ENCODE results near the gene CCL4.
"Not testable (repeated sequence)": the region's sequence is repeated elsewhere in the genome, so short reads cannot be mapped to it uniquely, and the experiment has no call there.

The CCL4 gene

DNA sequence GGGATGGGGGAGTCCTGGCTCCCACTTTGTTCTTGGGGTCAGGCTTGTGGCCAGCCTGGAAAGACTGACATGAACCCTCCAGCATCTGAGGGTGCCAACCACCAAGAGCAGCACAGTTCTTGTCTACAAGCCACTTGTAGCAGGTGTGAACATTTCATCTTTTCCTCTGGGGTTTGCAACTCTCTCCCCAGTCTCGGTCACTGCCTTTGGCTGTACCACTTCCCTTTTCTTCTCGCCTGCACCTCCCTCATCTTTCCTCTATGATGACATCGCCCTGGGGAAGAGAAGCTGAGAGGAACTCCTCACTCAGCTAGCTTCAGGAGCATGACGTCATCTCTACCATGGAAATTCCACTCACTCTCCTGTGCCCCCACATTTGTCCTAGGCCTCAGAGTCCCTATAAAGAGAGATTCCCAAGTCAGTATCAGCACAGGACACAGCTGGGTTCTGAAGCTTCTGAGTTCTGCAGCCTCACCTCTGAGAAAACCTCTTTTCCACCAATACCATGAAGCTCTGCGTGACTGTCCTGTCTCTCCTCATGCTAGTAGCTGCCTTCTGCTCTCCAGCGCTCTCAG, at the start of gene CCL4:
CCL4 (plus strand) TSS at position 427 of the 575 bp plus-strand sequence; CDS start at position 506, 79 bp downstream.
- not testable (repeated sequence) for DNase-seq

DNA sequence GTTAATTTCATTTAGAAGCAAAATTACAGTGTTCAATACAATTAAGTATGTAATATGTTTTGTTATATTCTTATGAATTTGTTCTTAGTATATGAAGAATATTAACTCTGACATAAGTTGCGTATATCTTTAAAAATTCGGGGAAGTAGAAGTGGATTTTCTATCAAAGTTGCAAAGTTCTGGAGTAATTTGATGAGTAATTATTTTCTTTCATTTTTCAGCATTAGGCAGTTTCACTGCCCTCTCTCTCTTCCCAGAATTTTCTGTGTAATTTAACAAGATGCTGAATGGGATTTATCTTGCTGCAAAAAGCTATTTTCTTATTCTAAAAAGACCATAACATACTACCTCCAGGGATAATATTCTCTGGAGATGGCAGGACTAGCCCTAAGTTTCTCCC, 48.5 kb upstream of the CCL4 start:
- DNase-seq, result no peak

DNA sequence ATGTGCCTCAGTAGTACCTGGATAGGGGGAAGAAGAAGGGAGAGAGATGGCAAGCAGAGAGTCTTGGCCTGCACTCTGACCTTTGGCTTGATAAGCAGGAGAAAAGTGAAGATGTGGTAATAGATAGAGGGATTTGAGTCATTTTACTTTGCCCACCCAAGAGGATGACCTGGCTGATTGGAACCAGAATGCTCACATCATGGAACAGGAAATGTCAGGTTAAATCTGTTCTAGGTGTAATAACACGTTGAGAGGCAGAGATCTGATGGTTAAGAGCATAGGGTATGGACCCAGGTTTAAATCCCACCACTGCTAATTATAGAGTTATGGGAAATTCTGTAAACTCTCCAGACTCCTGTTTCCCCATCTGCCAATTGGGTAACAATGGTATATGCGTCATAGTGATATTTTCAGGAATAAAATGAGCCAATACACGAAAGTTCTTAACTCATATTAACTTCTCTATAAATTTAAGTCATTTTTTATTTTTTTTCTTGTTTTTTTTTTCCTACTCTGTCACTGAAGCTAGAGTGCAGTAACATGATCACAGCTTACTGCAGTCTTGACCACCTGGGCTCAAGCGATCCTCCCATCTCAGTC, 47.6 kb upstream of the CCL4 start:
- DNase-seq, result no peak

DNA sequence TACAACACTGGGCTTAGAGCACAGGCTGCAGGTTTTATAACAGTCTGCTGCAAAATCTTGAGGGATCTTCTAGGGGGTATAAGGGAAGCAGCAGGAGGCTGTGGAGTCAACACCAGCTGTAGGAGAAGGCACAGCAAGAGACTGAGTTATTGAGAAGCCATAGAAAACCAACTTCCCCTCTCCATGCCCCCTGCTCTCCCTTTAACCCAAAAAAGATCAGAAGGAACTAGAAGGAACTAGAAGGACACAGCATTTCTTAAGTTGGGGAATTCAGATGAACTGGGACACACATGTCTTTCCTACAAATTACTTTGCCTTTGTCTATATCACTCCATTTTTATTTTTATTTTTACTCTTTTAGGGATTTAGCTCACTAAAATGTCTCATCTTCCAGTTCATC, 45.7 kb upstream of the CCL4 start:
- DNase-seq, result no peak

DNA sequence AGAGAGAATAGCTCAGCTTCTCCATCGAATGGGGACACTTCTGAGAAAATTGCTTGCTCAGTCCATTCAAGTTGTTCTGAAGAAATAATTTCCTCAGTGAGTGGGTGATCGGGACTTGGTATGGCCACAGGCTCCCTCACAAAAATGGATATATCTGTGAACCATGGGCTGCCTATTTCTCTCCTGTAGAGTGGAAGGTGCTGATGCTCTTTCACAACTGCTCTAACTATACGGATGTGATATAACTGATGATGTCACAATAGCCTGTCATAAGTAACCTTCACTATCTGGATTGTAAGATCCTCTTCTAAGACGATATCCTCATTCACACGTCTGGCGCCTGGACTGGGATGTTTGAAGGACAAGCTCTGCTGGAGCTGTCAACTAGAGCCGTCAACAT, 44.2 kb upstream of the CCL4 start:
- no peak for DNase-seq

DNA sequence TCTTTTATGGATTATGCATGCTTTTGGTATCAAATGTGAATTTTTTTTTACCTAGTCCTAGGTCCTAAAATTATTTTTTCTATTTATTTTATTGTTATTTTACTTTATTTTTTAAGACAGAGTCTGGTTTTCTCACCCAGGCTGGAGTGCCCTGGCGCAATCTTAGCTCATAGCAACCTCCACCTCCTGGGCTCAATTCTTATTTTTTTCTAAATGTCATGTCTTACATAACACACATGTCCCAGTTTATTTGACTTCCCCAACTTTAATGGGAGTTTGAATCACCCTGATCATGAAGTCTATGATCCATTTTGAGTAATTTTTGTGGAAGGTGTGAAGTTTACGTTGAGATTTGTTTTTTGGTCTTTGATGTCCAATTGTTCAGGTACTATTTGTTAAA, 42.8 kb upstream of the CCL4 start:
- no peak for DNase-seq

DNA sequence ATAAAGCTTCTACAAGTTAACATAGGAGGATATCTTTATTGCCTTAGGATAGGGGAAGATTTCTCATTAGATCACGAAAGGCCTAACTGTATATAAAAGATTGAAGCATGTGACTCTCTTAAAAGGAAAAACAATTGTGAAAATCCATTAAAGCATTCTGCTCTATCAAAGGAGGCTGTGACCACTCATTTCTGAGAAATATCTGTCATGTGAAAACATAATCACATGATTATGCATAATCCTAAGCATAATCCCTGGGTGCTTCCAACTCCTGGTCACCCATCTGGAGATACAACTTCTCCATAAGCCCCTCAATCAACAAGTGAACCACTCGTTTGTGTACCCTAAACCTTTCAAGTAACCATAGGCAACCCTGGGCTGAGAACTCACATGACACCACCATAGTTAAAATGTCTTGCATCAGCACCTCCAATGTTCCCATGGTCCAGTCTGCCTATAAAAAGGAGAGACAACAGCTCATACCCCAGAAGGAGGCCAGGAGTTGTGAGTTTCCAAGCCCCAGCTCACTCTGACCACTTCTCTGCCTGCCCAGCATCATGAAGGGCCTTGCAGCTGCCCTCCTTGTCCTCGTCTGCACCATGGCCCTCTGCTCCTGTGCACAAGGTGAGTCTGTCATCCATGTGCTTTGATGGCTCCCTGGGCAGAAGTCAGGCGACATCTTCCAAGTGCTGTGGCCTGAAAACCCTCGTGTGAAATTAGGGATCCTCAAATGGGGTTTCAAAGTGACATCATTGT, 39.7 kb upstream of the CCL4 start, which contains the start of gene CCL18:
CCL18 (plus strand) TSS at position 487 of the 756 bp plus-strand sequence; CDS start at position 558, 71 bp downstream.
- DNase-seq, result no peak

DNA sequence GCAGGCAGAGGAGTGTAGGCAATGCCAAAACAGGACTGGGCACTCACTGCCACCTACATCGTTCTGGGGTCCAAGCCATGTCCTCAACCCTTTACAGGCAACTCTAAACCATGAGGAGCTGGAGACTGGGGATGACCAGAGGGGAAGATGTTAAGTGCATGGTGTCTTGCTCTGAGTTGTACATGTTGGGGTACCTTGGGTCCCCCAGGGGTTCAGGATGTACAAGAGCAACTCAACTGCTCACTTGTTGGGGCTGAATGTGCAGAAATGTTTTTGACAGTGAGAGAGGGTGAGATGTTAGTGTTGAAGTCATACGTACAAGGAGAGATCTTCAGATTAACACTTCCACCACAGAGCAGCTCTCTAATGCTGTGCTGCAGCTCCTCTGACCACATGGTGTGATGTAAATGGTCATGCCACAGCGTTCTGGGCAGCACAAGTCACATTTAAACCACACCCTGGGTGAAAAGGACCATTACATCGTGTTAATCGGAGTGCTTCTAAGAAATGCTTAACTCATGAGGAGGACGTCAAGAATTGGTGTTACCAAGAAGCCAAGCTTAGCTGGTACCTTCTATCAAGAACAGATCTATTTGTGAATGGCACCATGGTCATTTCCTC, 37.2 kb upstream of the CCL4 start:
- DNase-seq, result no peak

DNA sequence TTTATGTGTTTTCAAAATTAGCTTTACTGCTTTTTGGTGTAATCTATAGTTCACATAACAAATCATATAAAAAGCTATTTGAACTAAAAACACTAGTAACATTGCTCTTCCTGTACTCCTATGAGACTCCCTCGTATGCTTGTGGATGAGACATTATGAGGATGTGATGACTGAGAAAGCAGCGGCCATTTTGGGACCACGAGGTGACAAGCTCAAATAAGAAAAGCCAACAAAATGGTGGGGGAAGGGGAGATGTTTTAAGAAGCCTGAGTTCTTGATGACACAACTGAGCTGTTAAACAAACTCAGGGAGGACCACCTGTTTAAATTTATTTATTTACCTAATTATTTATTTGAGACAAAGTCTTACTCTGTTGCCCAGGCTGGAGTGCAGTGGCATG, 35.1 kb upstream of the CCL4 start:
- DNase-seq, result no peak

DNA sequence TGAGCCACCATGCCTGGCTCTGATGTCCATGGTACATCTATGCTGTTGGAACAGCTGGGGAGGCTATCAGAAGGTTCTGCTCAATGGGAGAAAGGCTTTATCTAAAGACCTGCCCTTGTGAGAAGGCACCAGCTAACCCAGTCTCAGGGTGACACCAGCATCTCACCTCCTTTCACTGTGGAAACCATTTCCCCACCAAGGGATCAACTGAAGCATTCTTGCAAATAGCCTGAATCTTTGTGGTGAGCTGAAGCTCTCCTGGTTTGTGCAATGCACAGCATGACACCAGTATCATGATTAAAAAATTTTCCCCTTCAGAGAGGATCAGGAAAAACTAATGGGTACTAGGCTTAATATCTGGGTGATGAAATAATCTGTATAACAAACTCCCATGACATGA, 34.5 kb upstream of the CCL4 start:
- no peak for DNase-seq

DNA sequence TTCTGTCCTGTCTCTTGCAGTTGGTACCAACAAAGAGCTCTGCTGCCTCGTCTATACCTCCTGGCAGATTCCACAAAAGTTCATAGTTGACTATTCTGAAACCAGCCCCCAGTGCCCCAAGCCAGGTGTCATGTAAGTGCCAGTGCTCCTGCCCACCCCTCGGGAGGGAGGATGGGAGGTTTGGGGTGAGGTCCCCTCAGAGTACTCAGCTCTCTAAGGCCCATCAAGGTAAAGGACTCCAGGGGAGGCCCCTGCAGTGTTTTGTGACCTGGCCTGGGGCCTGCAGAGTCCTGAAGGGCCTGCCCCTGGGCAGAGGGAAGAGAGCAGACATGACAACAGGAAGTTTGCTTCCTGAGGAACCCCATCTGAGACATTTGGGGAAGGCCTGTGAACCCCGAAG, 33.2 kb upstream of the CCL4 start:
- DNase-seq, result no peak

DNA sequence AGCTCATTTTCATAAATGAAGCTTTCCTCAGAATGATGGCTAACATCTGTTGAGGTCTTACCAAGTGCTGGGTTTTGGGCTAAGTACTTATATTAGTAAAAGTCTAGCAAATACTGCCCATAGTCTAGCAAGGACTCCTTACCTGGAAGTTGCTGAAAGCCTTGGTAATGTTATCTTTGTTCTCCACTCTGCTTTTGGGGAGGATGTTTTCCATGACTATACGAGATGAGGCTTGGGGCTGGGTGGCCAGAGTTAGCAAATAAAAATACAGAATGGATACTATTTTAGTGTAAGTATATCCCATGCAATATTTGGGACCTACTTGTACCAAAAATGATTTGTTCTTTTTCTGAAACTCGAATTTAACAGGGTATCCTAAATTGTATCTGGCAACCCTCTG, 31.9 kb upstream of the CCL4 start:
- no peak for DNase-seq

DNA sequence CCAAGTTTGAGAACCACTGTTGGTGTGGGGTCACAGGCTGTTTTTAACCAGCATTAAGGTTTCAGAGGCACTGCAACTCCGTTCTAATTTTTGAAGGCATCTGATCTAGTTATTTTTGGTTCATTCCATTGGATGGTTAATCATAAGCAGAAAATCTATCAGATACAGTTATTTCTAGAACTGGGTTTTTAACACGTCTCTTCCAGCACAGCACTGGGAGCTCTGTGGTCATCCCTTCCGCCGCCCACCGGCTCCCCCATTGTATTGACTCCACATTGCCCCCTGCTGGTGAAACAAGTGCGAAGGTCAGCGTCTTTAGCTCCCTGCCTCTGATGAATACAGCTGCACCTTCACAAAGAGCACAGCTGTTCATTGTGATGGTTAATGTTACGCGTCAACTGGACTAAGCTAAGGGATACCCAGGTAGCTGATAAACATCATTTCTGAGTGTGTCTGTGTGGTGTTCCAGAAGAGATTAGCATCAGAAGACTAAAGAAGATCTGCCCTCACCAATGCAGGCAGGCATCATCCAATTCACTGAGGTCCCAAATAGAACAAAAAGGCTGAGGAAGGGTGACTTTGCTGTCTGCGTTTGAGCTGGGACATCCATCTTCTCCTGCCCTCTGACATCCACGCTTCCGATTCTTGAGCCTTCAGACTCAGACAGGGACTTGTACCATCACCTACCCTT, 31.1 kb upstream of the CCL4 start:
- DNase-seq, result no peak

DNA sequence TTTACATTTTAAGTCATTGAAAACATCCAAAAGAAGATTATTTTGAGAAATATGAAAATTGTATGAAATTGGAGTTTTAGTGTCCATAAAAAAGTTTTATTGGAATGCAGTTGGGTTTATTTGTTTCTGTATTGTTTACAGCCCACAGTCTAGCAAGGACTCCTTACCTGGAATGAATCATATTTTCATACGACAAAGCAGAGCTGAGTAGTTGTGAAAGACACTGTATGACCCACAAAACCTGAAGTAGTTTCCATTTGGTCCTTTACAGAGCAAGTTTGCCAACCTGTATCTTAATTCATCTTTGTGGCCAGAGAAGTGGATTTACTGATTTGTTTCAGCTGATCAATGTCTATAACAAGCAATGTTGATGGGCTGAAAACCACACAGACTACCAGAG, 29.3 kb upstream of the CCL4 start:
- DNase-seq, result no peak

DNA sequence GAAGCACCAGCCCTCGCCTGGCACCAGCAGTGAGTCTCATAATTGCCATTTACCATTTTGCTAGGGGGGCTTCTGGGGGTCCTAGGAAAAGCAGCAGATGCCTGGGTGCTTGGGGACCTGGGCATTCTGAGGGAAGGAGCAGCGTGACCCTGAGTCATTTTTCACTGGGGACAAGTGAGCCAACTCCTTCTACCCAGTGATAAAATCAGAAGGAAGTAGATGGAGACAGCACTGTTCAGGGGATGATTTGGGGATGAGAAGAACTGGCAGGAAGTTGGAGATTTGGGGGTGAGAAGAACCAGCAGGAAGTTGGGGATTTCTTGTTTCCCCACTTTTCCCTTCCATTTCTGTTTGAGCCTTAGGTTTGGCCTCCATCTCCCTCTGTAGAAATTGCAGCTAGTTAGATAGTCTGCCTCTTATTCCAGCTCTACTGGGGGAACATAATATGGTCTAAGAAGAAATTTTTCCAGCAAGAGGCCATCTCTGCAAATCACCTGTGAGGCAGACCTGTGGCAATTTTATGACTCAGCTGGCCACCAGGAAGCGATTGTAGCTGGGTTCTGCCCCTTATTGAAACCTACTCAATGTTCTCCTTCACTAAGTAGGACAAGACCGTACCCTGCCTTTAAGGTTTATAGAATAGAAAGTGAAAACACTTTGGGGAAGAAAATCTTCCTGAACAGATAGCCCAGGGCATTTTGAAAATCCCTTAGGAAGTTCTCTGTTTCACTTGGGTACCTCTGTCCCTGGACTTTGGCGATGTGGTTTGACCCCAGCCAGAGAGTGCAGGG, 21.8 kb upstream of the CCL4 start:
- DNase-seq, result not testable (repeated sequence)

DNA sequence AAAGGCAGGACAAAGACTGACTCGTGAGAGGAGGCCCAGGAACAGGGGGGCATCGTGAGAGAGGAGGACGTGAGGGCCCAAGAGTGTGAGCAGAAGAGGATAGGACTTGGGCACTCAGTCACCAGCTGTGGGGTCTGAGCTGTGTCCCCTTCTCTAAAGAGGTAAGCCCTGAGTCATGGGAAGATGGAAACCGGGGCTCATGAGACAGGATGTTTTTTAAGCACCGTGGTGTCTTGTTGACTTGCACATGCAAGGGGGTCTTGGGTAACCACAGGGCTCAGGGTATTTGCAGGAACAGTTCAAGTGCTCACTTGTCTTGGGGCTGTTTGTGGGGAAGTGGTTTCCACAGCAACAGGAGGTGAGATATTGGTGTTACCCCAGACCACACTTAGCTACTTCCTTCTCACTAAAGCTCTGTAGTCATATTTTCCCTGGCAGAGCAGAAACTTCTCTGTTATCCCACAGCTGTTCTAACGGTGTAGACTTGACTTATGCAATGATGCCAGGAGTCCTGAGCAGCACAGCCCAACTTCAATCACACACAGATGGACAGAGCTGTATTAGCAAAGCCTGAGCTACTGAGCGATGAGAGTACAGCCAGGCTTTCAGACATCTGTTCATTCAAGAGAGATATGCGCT, 21.0 kb upstream of the CCL4 start:
- DNase-seq, result not testable (repeated sequence)

DNA sequence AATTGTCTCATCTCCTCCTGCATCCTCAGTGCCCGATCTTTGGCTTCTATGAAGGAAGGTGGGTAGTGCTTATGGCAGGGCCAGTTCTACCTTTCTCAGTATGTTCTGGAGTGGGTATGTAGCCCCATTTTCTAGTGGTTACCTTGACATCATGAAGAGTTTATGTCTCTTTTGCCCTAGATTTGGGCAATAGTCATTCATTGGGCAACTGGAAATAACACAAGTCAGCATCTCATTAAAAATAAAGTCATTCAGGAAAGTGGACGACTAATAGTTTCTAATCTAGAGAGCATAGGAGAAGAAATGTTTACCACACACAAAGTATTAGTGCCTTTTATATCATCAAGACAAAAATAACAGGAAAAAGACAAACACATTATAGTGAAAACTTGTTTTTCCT, 19.9 kb upstream of the CCL4 start:
- DNase-seq, result not testable (repeated sequence)

DNA sequence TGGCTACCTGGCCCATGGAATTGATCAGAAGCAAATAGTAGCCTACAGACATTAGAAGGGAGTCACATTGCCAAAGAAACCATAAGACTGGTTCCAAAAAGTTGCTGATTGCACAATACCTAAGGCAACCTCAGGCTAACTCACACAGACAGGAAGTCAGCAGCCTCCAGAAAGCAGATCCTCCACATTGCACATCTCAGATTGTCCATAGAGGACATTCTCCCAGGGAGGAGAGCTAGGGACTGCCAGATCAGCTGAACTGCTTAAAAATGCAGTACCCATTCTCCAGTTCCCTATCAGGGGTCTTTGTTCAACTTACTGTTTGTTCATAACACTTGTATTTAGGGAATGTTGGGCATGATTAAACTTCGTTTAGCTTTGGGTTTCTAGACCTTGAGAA, 17.9 kb upstream of the CCL4 start:
- no peak for DNase-seq

DNA sequence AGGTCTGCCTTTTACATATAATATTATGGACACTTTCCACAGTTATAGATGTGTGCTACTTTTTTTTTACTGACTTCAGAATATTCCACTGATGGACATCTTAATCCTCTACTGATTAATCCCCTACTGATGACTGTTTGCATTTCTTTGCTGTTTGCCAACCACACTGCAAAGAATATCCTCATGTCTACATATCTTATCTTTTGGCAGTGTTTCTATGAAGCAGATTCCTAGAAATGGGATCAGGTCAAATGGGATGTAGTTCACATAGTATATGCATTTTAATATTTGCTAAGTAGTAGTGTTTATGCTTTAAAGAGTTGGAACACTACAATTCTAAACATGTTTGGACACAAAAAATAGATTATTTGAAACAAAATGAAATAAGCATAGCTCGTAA, 16.8 kb upstream of the CCL4 start:
- peak; percentile 54 for DNase-seq

DNA sequence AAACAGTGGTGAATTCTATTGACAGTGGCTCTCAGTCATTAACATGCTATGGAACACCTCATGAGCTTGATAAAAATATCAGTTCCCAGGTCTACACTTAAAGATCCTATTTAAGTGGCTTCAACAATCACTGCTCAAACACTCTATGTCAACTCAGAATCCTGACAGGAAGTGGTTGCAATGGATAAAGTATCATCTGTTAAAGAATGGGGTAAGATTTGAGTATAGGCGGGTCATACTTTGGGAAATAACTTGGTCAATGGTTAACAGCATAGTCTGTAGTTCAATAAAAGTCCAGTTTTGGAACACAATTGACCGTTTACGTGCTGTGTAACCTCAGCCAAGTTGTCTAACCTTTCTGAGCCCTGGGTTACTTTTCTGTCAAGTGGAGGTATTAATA, 16.2 kb upstream of the CCL4 start:
- not testable (repeated sequence) for DNase-seq

DNA sequence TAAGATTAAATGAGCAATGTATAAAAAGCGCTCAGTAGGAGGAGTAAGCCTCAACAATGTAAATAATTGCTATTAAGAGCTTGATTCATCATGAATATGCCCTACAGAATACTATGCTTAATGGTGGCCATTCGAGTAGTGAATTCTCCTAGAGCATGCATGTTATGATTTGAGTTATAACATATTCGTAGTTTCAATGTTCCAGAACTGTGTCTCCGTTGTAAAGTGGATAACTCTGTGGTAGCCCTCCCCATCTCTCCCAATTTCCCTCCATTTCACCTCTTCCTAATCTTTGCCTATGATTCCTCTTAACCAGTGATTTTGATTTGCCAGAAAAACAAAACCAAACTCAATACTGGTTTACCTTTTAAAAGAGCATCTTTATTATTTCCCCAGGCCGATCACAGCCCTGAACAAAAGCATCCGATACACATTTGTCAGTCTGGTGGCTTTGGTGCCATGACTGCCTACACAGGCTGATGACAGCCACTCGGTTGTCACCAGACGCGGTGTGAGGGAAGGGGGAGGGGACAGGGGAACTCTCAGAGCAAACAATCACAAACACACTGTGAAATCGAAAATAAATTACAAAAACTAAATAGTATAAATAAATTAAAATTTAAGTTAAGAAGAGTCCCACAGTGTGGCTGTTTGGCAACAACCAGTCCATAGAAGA, 15.6 kb upstream of the CCL4 start:
- DNase-seq, result not testable (repeated sequence)

Data from NCI-H526 treated with DMSO at 0.1 percent for 48 hours (cell line).